Right forelimb (tissue), 1 donor: ENCODE measurements around the gene ZNF428.
"Not testable (repeated sequence)": the region's sequence is repeated elsewhere in the genome, so short reads cannot be mapped to it uniquely, and the experiment has no call there.

ENCODE experiments used
- DNase-seq: peaks from one replicate; pipeline ENCODE4 v3.0.0-alpha.2; 2018

The ZNF428 gene

DNA sequence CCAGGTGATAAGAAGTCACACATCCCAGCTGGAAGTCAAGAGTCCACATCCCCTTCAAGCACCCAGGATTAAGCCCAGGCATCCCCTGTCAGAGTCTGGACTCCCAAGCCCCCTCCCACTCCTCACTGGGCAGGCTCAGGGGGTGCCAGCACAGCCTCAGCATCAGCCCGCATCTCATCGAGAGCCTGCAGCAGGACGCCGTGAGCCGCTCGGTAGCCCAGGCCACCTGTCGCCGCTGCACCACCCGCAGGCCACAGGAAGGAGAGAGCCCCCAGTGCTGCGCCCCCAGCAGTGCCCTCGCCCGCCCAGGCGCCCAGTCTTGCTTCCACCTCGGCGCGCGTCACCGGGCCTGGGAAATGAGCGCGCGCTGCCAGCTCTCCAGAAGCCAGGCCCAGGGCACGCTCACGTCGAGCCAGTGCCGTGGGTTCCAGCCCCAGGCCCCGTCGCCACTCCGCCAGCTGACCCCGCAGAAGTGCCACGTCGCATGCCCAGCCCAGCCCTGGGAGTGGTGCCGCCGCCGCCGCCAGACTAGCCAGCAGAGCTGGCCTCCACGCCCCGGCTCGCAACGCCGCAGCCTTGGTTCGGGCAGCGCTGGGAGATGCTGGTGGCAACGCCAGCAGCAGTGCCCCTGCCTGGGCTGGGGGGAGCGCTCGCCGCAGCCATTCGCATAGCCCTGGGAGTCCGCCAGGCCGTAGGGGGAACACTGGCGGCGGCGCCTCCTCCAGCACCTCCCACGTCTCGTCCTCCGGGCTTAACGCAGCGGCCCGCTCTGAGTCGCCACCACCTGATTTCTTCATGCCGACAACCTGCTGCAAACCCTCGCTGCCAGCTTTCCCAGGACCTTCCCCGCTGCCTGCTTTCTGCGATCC is 27.3 kb downstream of the ZNF428 start:
- DNase-seq, result no peak

DNA sequence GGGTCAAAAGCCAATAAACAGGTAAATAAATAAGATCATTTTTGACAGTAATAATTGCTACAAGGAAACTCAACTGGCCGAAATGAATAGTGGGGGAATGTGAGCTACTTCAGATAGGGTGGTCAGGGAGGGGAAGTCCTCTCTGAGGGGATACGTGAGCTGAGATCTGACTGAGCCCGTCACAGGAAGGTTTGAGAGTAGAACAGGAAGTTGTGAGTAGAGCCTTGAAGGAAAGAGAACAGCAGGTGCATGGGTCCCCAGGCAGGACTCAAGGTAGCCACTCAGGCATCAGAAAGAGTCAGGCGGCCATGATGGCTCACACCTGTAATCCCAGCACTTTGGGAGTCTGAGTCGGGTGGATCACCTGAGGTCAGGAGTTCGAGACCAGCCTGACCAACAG is 29.8 kb downstream of the ZNF428 start:
- no peak for DNase-seq

DNA sequence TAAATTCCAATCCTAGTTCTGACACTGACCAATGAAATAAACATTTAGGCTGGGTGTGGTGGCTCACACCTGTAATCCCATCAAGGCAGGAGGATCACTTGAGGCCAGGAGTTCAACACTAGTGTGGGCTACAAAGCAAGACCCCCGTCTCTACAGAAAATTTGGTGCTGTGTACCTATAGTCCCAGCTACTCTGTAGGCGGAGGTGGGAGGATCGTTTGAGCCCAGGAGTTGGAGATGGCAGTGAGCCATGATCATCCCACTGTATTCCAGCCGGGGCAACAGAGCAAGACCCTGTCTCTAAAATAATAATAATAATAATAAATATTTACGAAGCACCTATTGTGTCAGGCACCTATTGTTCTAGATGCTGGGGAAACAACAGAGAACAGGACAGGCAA is 30.2 kb downstream of the ZNF428 start:
- DNase-seq, result no peak

DNA sequence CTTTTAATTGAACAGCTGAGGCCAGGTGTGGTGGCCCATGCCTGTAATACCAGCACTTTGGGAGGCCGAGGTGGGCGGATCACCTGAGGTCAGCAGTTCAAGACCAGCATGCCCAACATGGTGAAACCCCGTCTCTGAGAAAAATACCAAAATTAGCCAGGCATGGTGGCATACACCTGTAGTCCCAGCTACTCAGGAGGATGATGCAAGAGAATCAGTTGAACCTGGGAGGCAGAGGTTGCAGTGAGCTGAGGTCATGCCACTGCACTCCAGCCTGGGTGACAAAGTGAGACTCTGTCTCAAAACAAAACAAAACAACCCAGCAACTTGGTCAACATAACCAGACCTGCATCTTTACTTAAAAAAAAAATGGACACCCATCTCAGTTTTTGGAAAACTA is 32.4 kb downstream of the ZNF428 start:
- not testable (repeated sequence) for DNase-seq

DNA sequence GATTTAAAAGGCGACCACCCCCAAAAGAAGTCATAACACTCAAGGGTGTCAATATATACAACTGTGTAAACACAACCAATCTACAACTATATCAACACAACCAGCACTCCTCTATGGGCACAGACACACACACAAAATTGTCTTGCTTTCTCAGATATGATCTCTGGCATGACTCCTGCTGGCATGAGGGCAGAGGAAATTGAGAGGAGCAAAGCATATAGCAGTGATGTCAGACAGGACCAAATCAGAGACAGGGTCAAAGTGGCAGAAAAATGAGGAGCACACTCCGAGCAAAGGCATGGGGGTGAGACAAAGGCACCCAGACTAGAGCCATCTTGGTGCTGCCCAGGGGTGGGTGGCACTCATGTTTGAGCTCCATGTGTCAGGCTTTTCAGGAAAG is 33.1 kb downstream of the ZNF428 start:
- DNase-seq, result no peak

DNA sequence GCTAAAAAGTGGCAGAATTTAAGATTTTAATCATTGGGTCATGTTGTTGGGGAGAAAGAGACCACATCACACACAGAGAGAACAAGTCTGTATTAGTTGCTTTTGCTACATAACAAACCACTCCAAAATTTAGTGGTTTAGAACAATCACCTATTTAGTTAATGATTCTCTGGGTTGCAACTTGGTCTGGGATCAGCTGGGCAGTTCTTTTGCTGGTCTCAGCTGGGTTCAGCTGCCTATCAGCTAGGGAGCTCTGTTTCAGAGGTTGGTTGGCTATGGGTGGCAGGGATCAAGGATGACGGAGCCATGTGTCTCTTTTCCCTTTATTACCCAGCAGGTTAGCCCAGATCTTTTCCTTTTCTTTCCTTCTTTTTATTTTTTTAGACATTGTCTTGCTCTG is 34.9 kb downstream of the ZNF428 start:
- DNase-seq, result no peak

DNA sequence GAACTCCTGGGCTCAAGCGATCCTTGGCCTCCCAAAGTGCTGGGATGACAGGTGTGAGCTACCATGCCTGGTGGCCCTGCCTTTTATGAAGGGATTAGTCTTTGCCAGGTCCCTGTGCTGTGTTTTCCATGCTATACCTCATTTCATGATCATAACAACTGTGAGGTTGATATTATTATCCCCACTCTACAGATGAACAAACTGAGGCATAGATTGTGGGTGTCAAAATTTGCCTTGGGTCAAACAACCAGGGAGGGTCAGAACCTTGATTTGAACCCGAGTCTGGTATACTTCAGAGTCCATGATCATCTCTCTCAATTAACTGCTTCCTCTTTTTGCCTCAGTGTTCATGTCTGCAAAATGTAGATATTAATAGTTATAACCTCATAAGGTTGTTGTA is 36.9 kb downstream of the ZNF428 start:
- DNase-seq, result no peak

DNA sequence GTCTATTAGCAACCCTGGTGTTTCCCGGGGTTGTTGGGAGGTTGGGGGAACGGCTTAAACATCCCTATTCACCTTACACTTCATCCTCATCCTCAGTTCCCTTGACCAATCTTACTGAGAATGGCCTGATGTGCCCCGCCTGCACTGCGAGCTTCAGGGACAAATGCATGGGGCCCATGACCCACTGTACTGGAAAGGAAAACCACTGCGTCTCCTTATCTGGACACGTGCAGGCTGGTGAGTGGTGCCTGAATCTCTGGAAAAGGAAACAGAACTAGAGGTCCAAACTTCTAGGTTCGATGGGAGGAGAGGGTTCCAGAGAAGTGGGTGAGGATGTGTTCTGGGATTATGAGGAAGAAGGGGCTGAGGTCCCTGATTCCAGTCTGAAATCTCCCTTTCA is 38.0 kb downstream of the ZNF428 start:
- no peak for DNase-seq

DNA sequence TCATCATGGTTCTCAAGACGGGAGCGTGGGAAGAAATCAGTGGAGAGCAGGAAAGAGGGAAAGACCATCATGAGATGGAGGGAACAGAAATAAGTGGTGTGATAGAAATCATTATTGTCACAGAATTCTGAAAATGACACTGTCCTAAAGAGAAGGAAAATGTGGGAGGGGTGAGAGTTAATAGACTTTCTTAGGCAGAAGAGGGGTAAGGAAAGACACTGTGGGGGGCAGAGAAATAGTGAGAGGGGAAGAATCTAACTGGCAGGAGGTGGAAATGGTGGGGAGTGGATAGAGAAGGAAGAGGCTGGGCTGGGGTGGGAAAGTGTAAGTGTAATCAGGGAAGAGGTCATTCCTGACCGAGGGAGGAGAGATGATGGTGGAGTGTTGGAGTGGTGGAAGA is 40.6 kb downstream of the ZNF428 start:
- no peak for DNase-seq

DNA sequence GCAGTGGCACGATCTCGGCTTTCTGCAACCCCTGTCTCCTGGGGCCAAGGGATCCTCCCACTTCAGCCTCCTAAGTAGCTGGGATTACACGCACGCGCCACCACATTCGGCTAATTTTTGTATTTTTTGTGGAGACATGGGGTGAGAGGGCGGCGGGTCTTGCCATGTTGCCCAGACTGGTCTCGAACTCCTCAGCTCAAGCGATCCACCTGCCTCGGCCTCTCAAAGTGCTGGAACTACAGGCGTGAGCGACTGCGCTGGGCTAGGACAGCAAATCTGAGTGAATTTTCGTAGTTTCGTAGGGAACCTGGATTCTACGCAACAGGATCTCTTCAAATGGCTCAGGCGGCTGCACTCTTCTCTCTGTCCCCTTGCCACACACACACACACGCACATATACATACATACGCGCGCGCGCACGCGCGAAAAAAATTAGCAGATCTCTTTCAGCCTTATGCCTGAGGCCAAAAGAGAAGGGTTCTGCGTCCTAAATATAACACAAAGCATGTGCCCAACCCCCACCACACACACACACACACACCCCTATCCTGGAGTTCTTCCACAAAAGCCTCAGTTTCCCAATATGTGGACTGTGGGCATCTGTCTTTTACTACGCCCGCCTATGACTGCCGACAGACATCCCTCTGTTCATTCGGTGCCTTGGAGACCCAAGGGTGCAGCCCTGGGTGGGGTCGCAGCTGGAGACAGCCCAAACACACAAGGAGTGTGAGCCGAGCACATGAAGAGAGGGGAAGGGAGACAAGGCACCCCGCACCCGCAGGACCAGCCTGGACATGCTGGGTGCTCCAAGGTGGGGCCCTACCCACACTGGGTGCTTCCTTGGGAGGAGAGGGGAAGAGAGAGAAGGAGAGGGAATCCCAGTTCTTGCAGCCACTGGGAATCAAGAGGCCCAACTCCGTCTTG is 43.2 kb downstream of the ZNF428 start:
- no peak for DNase-seq

DNA sequence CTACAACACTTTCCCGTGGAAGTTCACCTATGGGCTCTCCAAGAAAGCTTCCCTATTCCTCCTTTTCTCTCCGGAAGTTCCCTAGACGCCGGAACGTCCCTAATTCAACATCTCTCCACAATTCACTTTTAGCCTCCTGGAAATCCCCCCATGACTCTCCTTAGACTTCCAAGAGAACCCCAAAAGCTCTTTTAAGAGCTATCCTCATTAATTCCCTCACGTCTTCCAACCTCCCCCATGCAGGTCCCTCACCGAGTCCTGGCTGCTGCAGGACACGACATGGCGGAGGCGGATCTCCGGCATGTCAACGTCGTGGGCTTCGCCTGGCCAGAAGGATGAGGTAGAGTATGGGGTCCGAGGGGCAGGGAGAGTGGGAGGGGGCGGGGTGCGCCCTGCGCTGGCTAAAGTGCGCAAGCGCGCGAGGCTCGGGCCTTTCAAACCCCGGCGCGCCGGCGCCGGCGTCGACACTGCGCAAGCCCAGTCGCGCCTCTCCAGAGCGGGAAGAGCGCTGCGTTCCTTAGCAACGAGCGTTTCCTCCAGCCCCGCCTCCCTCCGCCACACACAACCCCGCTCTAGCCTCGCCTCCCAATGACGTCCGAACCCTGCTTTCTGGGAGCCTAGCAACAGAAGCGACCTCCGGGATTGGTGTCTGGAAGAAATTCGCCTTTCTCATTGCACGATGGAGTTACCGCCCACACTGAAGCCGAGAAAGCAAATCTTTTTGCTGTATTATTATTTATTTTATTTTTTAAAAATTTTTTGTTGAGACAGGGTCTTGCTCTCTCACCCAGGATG is 44.1 kb downstream of the ZNF428 start, which contains the start of the genes PINLYP and XRCC1:
Gene PINLYP (plus strand): TSS at position 646 of the 795 bp plus-strand sequence. CDS start 1,391 bp downstream, outside the sequence.
Gene XRCC1 (minus strand): TSS at position 372 of the 795 bp plus-strand sequence. CDS start 69 bp downstream, at position 303.
- DNase-seq, result peak; percentile 96

DNA sequence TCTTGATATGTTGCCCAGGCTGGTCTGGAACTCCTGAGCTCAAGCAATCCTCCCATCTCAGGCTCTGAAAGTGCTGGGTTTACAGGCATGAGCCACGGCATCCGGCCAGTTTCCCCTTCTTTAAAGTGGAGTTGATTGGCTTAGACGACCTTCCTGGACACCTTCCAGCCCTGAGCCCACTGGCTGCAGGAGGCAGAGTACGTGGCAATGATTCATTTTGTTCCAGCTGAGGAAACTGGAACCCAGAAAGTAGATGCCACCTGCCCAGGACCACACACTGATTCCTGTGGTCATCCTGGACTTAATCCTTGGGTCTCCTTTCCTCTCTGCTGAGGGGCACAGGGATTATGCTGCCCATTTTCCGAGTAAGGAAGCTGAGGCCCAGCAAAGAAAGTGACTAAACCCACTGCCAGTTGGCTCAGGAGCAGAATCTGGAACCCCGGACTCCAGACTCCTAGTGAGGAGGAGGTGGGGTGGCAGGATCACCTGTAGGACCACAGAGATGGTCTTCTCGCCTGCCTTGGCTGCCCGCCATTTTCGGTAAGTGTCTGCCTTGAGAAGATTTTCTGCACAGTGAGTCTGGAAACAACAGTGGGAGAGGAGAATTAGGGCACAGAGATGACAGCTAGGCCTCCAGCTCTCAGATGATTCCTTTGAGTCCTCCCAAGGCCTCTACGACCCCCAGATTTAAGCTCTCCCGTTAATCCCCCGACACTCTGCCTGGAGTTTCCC is 44.8 kb downstream of the ZNF428 start:
- no peak for DNase-seq

DNA sequence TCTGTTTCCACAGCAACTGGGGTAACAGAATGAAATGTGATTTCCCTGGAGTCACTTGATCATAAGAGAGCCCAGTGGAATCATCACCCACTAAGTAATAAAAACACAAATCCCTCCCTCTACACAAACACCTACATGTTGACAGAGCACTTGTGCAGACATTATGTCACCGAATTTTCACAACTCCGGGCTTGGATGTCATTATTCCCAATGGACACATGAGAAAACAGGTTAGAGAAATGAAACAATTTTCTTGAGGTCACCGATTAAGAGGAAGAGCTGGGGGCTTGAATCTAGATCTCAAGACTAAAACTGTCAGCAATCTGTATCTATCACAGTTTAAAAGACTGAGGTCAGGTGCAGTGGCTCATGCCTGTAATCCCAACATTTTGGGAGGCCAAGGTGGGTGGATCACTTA is 47.2 kb downstream of the ZNF428 start:
- no peak for DNase-seq

DNA sequence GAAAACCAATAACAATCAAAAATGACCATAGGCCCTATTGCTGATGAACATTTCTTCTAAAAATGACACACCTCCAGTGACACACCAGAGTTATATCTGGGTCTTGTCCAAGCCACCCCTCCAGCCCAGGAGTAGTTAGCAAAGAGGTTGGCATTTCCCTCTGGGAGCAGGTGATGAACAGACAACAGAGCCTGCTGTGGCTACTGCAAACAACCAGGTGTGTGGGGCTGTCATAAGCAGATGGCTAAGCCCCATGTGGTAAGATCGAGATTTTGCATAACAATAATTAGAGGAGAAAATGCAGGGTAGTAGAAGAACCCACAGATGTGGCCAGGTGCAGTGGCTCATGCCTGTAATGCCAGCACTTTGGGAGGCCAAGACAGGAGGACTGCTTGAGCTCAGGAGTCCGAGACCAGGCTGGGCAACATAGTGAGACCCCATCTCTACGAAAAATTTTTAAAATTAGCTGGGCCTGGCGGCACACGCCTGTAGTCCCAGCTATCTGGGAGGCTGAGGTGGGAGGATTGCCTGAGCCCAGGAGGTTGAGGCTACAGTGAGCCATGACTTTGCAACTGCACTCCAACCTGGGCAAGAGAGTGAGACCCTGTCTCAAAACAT is 49.1 kb downstream of the ZNF428 start:
- no peak for DNase-seq

DNA sequence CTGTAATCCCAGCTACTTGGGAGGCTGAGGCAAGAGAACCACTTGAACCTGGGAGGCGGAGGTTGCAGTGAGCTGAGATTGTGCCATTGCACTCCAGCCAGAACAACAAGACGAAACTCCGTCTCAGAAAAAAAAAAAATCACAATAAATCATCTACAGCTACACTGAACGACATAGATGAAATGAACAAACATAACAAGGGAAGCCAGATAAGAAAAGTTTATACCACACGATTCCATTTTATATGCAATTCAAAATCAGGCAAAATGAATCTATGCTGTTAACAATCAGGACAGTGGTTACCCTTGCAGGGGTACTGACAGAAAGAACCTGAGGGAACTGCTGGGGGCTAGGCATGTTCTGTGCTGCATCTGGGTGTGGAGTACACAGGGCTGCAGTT is 49.8 kb downstream of the ZNF428 start:
- no peak for DNase-seq

DNA sequence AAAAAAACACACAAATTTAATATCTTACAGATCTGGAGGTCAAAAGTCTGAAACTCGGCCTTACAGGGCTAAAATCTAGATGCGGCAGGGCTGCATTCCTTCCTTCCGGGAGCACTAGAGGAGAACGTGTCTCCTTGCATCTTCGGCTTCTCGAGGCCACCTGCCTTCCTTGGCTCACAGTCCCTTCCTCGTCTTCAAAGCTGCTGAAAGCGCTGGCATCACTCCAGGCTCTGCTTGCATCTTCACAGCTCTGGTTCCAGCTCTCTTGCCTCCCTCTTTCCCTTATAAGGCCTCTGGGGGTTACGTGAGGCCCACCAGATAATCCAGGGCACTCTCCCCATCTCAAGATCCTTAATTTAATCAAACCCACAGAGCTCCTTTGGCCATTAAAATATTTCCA is 54.6 kb downstream of the ZNF428 start:
- no peak for DNase-seq

DNA sequence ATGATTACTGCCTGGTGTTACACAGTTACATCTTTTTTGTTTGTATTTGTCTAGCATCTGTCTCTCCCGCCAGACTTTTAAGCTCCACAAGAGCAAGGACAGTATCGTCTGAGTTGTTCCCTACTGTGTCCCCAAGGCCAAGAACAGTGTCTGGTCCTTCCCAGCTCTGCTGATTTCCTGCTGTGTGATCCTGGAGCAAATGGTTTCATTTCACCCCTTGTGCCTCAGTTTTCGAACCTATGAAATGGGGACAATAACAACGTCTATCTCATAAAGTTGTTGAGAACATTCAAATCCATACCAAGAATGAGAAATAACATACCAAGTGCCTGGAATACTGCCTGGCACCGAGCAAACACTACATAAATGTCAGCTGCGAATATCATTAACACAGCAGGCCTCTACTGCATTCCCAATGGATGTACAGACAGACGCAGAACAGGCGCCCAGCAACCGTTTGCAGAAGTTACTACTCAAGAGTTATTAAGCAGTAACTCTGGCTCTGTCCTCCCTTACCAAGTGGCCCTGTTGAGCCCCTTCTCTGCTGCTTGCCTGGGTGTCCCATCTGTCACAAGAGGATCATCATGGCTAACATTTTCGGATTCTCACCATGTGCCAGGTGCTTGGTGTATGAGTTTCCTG is 55.5 kb downstream of the ZNF428 start:
- no peak for DNase-seq

DNA sequence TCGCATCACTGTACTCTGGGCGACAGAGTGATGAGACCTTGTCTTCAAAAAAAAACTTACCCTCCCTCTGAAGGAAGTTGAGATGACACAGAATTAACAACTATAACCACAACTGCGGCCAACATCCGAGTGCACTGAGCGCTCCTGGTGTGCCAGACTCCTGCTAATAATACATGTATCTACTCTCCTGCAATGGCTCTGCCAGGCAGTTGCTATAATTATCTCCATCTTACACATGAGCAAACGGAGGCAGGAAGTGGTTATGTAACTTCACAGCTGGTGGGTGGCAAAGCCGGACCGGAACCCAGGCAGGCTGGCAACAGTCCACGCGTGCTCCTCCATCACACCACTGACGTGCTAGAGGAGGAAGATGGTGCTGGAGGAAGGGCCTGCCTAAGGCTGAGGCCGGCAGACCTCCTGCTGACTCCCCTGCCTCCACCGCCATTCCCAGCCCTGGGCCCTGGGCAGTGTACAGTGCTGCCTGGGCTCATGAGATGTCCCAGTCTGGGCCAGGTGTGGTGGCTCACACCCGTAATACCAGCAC is 56.7 kb downstream of the ZNF428 start:
- DNase-seq, result no peak

DNA sequence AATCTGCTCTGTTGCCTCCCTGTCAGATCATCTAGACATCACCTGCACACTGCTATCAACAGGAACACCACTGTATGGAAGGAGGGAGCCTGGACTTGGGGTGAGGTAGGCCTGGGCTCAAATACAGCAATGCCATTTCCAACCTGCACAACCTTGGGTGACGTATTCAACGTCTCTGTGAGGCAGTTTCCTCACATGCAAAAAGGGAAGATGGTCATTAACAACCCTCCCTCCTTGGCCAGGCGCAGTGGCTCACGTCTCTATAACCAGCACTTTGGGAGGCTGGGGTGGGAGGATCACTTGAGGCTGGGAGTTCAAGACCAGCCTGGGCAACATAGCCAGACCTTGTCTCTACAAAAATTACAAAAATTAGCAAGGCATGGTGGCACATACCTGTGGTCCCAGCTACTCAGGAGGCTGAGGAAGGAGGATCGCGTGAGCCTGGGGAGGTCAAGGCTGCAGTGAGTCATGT is 57.2 kb downstream of the ZNF428 start:
- no peak for DNase-seq

DNA sequence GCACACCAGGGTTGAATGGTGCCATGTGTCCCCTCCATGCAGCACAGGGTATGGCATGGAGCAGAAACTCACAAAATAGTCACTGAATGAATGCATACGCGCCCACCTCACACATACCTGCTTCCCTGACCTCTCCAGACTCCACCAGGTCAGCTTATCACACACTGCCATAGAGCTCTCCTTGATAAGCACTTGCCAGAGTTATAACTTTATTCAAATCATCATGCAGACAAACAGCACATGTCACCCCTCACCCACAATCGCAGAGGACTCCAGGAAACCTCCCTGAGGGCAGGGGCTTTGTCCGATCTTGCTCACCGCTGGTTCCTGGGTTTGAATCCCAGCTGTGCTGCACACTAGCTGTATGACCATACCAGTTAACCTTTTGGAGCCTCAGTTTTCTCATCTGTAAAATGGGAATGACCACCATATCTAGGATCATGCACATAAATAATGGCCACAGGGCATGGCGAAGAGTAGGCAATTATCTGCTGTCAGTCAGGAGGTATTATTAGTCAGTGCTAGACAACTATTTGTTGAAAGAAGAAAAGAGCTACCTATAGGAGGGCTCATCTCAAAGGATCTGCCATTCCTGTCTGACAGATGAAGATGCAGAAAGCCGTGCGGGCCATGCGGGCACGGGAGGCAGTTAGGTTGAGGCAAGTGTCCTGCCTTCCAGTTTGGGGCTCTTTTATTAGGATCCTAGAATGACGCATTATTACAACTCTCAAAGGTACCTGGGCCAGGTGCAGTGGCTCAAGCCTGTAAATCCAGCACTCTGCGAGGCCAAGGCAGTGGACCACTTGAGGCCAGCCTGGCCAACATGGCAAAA is 58.1 kb downstream of the ZNF428 start:
- no peak for DNase-seq
